Activated naive CD4-positive, alpha-beta T cell treated with anti-CD3 and anti-CD28 coated beads, Interleukin-2, amount 50 U/mL, for 72 hours (primary cell): ENCODE measurements around the gene C2CD3. TPM values are rescaled to one million over a fixed set of nuclear protein-coding genes. Genes with fewer than 3 reads are reported as not detected.

Source experiments
- ATAC-seq, 2 donors: fragments of 150-1000 bp; cut with Tn5 transposase; 2 replicates each; pipeline ENCODE4 v1.10.0; 2021; ENCODE audit warnings: mild to moderate bottlenecking in 2 of 2, moderate library complexity in 2 of 2
- DNase-seq, 2 donors: peaks; one replicate each; pipeline ENCODE4 v3.0.0; 2021 to 2022; ENCODE audit warnings: low spot score in 2 of 2
- H3K27ac Mint-ChIP-seq, 2 donors: one replicate each; pipeline ENCODE4 v1.8.0; 2022; ENCODE audit warnings: mild to moderate bottlenecking in 2 of 2, mixed read lengths in 2 of 2
- H3K36me3 Mint-ChIP-seq, 2 donors: one replicate each; pipeline ENCODE4 v1.8.0; 2022; ENCODE audit warnings: mixed read lengths in 2 of 2
- H3K9me3 Mint-ChIP-seq, 2 donors: one replicate each; pipeline ENCODE4 v1.8.0; 2022; ENCODE audit warnings: mixed read lengths in 2 of 2
- total RNA-seq, 2 donors: library from RNA; stranded (reverse); gene quantifications; one replicate each; pipeline ENCODE4 v1.2.3, GENCODE V29; 2022

The C2CD3 gene
- total RNA-seq, 2 donors from 2014 or later = 28.6 to 42.8 TPM

DNA sequence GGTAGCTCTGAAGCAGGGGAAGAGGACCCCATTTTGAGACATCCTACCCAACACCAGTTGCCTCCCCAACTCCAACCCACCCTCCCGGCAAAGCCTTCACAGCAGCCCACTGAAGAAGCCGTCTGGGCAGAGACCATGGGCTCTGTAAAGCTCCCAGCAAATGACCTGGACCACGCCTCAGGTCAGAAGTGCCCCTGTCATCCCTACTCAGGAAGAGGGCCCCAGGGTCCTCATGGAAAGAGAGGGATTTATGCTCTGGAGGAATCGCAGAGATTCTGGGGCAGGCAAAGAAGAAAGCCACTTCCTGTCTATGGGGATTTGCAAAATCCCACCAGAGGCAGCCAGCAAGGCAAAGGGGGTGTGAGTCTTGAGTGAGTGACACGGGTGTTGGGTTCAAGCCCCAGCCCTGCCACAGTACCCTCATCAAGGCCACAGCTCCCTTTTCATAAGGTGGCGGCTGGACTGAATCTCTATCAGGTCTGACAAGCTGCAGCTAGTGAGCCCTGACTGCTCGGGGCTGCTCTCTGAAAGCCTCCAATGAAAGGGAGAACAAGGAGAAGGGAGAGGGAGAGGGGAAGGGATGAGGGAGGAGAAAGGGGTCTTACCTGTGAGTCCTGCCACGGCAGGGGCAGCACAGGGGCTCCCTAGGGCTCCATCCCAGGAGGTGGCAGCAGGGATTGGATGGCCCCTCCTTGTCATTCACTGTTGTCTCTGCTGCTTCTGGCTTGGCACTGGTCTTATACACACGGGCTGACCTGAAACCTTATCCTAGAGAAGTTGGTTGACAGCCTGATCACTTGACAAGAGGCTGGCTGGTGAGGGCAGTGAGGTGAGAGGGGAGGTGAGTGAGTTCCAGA is 162.2 kb downstream of the C2CD3 start, which contains the start of gene UCP3:
Gene UCP3 (minus strand): TSS at position 713 of the 857 bp plus-strand sequence. CDS start 2,043 bp downstream, outside the sequence.
- DNase-seq (no peak), ATAC-seq (no peak)
- Mint-ChIP-seq H3K9me3 (peaks cover 0 to 4% of the 10 kb centered on the region in 2 donors), H3K27ac (peak within 1 kb of the TSS; percentile 98 to 100), H3K36me3 (peaks cover 0 to 9% of the 10 kb centered on the region in 2 donors)

DNA sequence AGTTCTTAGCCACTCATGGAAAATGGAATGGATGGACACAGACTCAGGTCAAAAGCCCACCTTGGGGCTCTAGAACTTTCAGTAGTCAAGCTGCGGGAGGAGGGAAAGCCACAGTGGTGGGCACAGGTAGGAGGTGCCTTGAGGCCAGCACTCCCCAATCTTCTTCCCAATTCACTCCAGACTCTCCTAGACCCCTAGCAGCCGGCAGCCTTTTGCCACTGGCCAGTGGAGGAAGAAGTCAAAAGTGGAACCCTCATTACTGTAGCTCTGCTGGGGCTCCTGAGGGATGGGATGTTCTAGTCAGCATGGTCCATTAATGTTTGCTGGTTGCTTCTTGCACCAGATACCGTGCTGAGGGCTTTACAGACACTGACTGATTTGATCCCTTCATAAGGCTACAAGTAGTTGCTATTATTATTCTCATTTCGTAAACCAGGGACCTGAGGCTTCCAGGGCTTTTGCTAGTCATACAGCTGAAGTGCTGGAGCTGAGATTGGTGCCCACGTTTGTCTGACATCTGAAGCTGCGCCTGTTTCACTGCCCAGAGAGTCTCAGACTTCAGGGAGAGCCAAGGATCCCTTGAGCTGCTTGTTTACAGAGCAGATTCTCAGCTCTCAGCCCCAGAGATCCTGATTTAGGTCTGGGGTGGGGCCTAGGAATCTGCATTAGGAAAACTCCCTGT is 163.0 kb downstream of the C2CD3 start:
- H3K27ac Mint-ChIP-seq = peak overlapping the region; percentile 25 to 78
- peaks cover 0 to 4% of the 10 kb centered on the region in 2 donors for H3K9me3 Mint-ChIP-seq
- ATAC-seq (no peak), DNase-seq (no peak)
- H3K36me3 Mint-ChIP-seq = peaks cover 5 to 9% of the 10 kb centered on the region in 2 donors

- no peak for DNase-seq
- peaks cover 0 to 3% of the 10 kb centered on the region in 2 donors for H3K9me3 Mint-ChIP-seq
- no peak for ATAC-seq
- peak overlapping the region; percentile 58 to 71 for H3K27ac Mint-ChIP-seq
- peaks cover 9 to 13% of the 10 kb centered on the region in 2 donors for H3K36me3 Mint-ChIP-seq
These were observed 164.0 kb downstream of the C2CD3 start for GRCh38 chr11:74006743-74007304.

- Mint-ChIP-seq H3K9me3 (no peaks in the 10 kb centered on the region), H3K27ac (peak overlapping the region; percentile 6 to 71), H3K36me3 (peaks cover 8 to 13% of the 10 kb centered on the region in 2 donors)
- ATAC-seq = no peak
- DNase-seq = no peak
These were observed 164.9 kb downstream of the C2CD3 start for GRCh38 chr11:74005721-74006517.

DNA sequence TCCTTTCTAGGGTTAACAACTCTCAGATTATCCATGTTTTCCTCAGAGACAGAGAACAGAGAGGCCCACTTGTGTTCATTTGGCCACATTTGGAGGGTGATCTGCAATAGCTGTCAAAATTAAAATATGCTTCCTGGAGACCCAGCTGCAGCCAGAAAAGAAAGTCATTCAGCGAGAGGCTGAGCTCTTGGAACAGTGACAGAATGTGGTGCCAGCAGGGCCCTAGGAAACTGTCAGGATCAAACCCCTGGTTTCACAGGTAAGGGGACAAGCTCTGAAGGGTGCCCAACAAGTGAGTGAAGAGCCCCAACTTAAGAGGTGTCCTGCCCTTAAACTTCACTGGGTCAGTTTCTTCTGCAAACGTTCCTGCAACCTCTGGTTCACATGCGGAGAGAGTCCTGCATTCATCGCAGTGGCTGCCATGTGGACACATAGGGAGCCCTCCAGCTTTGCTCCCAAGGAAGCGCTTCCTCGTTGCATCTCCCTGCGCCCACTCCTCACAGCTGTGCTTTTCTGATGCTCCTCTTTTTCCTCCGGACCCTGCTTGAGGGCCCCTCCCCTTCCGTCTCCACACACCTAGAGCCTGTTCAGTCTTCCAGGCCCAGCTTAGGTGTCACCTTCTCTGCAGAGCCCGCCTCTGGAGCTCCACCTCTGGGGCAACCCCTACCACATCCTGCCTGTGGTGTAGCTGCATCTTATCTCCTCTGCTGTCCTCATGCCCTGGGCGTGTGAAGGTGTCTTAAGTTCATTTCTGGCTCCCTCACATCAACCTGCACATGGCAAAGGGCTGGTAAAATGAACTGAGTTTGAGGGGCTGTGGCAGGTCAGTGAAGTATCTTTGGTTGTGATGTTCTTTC is 165.8 kb downstream of the C2CD3 start:
- peak; percentile 98 to 100 for ATAC-seq
- no peaks in the 10 kb centered on the region for H3K9me3 Mint-ChIP-seq
- H3K27ac Mint-ChIP-seq = peak overlapping the region; percentile 71 to 93
- peaks cover 0 to 13% of the 10 kb centered on the region in 2 donors for H3K36me3 Mint-ChIP-seq
- DNase-seq = peak; percentile 75 to 82

- ATAC-seq (no peak), DNase-seq (no peak)
- Mint-ChIP-seq H3K9me3 (no peaks in the 10 kb centered on the region), H3K27ac (peak overlapping the region; percentile 71 to 80), H3K36me3 (peaks cover 0 to 13% of the 10 kb centered on the region in 2 donors)
These were observed 166.6 kb downstream of the C2CD3 start for GRCh38 chr11:74004046-74004695.

- Mint-ChIP-seq H3K27ac (peak overlapping the region in 1 of 2 donors; percentile 72), H3K9me3 (no peaks in the 10 kb centered on the region), H3K36me3 (peaks cover 0 to 13% of the 10 kb centered on the region in 2 donors)
- DNase-seq = no peak
- ATAC-seq = no peak
These were observed 168.0 kb downstream of the C2CD3 start for GRCh38 chr11:74002832-74003231.

GRCh38 chr11:74001822-74002286 is 168.9 kb downstream of the C2CD3 start:
- no peak for DNase-seq
- peak overlapping the region in 1 of 2 donors; percentile 72 for H3K27ac Mint-ChIP-seq
- no peaks in the 10 kb centered on the region for H3K9me3 Mint-ChIP-seq
- ATAC-seq = no peak
- H3K36me3 Mint-ChIP-seq = peaks cover 0 to 13% of the 10 kb centered on the region in 2 donors

GRCh38 chr11:74000307-74001133 is 170.3 kb downstream of the C2CD3 start:
- peak overlapping the region; percentile 40 to 52 for H3K27ac Mint-ChIP-seq
- no peak for ATAC-seq

DNA sequence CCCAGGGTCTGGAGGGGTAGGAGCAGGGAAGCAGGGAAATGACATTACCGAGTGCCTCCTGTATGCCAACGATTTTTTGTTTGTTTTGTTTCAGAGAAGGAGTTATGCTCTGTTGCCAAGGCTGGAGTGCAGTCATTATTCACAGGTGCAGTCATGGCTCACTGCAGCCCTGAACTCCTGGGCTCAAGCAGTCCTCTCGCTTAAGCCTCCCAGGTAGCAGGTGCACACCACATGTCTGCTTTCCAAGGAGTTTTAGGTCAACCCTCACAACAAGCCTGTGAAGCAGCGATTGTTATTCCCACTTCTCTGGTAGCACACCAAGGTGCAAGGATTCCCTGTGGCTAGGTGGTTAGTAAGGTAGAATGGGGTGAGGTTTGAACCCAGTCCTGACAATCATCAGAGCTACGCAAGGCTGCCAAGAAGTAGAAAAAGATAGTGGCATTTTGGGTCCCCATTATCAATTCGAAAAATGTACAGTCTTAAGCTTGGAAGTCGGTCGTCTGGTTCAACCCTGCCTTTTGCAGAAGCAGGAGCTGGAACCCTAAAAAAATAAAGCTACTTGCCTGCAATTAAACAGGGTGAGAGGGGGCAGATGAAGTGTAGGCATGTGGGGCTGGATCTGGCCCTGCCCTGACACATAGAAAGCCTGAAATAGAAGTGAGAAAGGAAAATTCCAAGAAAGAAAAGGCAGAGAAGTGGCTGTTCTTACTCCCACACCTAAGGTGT is 171.1 kb downstream of the C2CD3 start:
- Mint-ChIP-seq H3K36me3 (peaks cover 0 to 13% of the 10 kb centered on the region in 2 donors), H3K27ac (peak overlapping the region in 1 of 2 donors; percentile 40), H3K9me3 (no peaks in the 10 kb centered on the region)
- peak in 1 of 2 donors; percentile 20 for DNase-seq
- no peak for ATAC-seq

More at GRCh38 chr11:74000307-74001133, 170.3 kb downstream of the C2CD3 start:
- no peak for DNase-seq
- Mint-ChIP-seq H3K36me3 (peaks cover 0 to 13% of the 10 kb centered on the region in 2 donors), H3K9me3 (no peaks in the 10 kb centered on the region)

GRCh38 chr11:73998846-73999575 is 171.8 kb downstream of the C2CD3 start:
- peak overlapping the region in 1 of 2 donors; percentile 99 for H3K27ac Mint-ChIP-seq
- peaks cover 0 to 13% of the 10 kb centered on the region in 2 donors for H3K36me3 Mint-ChIP-seq
- no peaks in the 10 kb centered on the region for H3K9me3 Mint-ChIP-seq
- DNase-seq (no peak), ATAC-seq (no peak)

DNA sequence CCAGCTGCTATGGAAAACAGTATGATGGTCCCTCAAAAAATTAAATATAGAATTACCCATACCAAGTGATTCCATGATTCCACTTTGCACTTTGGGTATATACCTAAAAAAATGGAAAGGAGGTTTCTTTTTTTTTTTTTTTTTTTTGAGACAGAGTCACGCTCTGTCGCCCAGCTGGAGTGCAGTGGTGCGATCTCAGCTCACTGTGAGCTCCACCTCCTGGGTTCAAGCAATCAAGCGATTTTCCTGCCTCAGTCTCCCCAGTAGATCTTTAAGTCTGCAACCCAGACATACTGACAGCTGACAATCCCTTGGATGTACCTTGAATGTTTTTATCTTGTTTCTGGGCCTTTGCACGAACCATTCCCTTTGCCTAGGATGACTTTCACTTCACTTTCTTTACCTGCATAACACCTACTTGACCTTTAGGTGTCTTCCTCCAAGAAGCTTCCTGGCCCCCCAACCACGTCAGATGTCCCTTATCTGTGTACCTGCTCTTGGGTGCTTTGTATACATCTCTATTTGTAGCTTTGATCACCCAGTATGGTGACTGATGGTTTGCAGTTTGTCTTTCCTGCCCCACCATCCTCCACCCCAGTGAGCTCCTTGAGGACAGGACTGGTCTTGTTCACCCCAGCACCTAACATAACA is 173.6 kb downstream of the C2CD3 start:
- DNase-seq = no peak
- ATAC-seq = no peak
- peaks cover 0 to 2% of the 10 kb centered on the region in 2 donors for H3K36me3 Mint-ChIP-seq
- peak overlapping the region; percentile 62 to 99 for H3K27ac Mint-ChIP-seq
- no peaks in the 10 kb centered on the region for H3K9me3 Mint-ChIP-seq
